GM12878 (cell line): ENCODE data around the gene KRTAP10-10. TPM values are rescaled to one million over a fixed set of nuclear protein-coding genes. Genes with fewer than 3 reads are reported as not detected.

Experiments
- ATAC-seq: fragments of 200-7000 bp; cut with Tn5 transposase; 3 replicates; pipeline ENCODE4 v1.9.1; 2020; ENCODE audit warnings: mild to moderate bottlenecking, moderate library complexity
- BruUV-seq: library from RNA; stranded (reverse); fragments of 400-500 nt; replicated peaks from 2 replicates; lab custom pipeline; 2021; lab: Mats Ljungman, UMichigan
- CTCF ChIA-PET: fragments of 300-600 bp; sonication (Branson Sonifier 250); formaldehyde crosslinking; extraction: SDS; loops from one replicate; lab custom pipeline; 2021; ENCODE audit warnings: inconsistent platforms; lab: Yijun Ruan, JAX
- POLR2A ChIA-PET: fragments of 350-600 bp; formaldehyde crosslinking; extraction: SDS; loops from one replicate; lab custom pipeline; 2021; ENCODE audit warnings: inconsistent platforms; lab: Charles Lee
- RAD21 ChIA-PET: fragments of 300-600 bp; sonication (Branson Sonifier 250); formaldehyde crosslinking; loops from one replicate; lab custom pipeline; 2023; ENCODE audit warnings: antibody characterized with exemption; ENCODE audit not compliant: unreplicated experiment; lab: Charles Lee
- SMC1A ChIA-PET: fragments of 300-600 bp; sonication (Branson Sonifier 250); formaldehyde crosslinking; loops from one replicate; lab custom pipeline; 2023; ENCODE audit not compliant: unreplicated experiment, uncharacterized antibody; lab: Charles Lee
- DNase-seq: peaks from one replicate; pipeline ENCODE4 v3.0.0-alpha.2; 2011; ENCODE audit warnings: low read depth, low spot score
- FAIRE-seq: peaks from 3 replicates; lab custom pipeline; 2011; peaks lifted over from hg19 to GRCh38; lab: Jason Lieb, UNC
- H2AFZ ChIP-seq: 2 replicates; pipeline ENCODE4 v1.6.0; 2011; ENCODE audit warnings: low read depth, low read length, control low read depth; ENCODE audit not compliant: control insufficient read depth
- H3K27ac ChIP-seq: 2 replicates; pipeline ENCODE4 v1.5.1; 2011; ENCODE audit warnings: control low read depth; ENCODE audit not compliant: control insufficient read depth, insufficient read depth
- H3K27me3 ChIP-seq, 2 experiments: replicated peaks in 1 of 2; 2 replicates each; pipeline versions ENCODE4 v1.6.0 to v1.6.1; 2011; ENCODE audit warnings: low read length in 1 of 2; ENCODE audit not compliant: control insufficient read depth in 2 of 2, insufficient read depth in 2 of 2
- H3K36me3 ChIP-seq, 2 experiments: 2 replicates each; pipeline ENCODE4 v1.5.1; 2011; ENCODE audit warnings: low read length in 1 of 2; ENCODE audit not compliant: control insufficient read depth in 2 of 2, insufficient read depth in 2 of 2
- H3K4me1 ChIP-seq: 2 replicates; pipeline ENCODE4 v1.6.1; 2011; ENCODE audit warnings: mild to moderate bottlenecking, low read length, moderate library complexity, mixed read lengths; ENCODE audit not compliant: control insufficient read depth, insufficient read depth
- H3K4me2 ChIP-seq: 2 replicates; pipeline ENCODE4 v1.6.0; 2011; ENCODE audit warnings: control low read depth; ENCODE audit not compliant: control insufficient read depth, insufficient read depth
- H3K4me3 ChIP-seq: fragments of 200-600 bp; sonication (generic); 2 replicates; pipeline ENCODE4 v1.5.1; 2016
- H3K79me2 ChIP-seq: 2 replicates; pipeline ENCODE4 v1.6.0; 2011; ENCODE audit warnings: low read length; ENCODE audit not compliant: control insufficient read depth, insufficient read depth
- H3K9ac ChIP-seq: 2 replicates; pipeline ENCODE4 v1.8.0; 2011; ENCODE audit warnings: low read length, control low read depth, mixed read lengths; ENCODE audit not compliant: control insufficient read depth, insufficient read depth
- H3K9me3 ChIP-seq: replicated peaks from 3 replicates; pipeline ENCODE4 v1.5.1; 2011; ENCODE audit warnings: mild to moderate bottlenecking, low read length; ENCODE audit not compliant: control insufficient read depth, insufficient read depth
- H4K20me1 ChIP-seq: 2 replicates; pipeline ENCODE4 v1.6.0; 2011; ENCODE audit not compliant: control insufficient read depth, insufficient read depth
- FOXM1 ChIP-seq: IDR thresholded peaks from 2 replicates; pipeline ENCODE4 v1.6.1; 2012; ENCODE audit warnings: low read depth, mild to moderate bottlenecking, inconsistent platforms, low read length, moderate library complexity
- JUNB ChIP-seq: IDR thresholded peaks from 2 replicates; pipeline ENCODE4 v1.6.1; 2016; ENCODE audit warnings: antibody characterized with exemption, mild to moderate bottlenecking
- PAX5 ChIP-seq: IDR thresholded peaks from 2 replicates; pipeline ENCODE4 v1.6.1; 2011; ENCODE audit warnings: low read depth, low read length, borderline replicate concordance
- POLR2AphosphoS5 ChIP-seq: IDR thresholded peaks from 2 replicates; pipeline ENCODE4 v1.6.1; 2011; ENCODE audit warnings: mild to moderate bottlenecking, low read length, inconsistent platforms
- RB1 ChIP-seq: fragments of 450-650 bp; formaldehyde crosslinking; IDR thresholded peaks from 2 replicates; pipeline ENCODE4 v1.6.1; 2017; ENCODE audit warnings: mild to moderate bottlenecking, borderline replicate concordance
- SPI1 ChIP-seq: IDR thresholded peaks from 2 replicates; pipeline ENCODE4 v1.6.1; 2011; ENCODE audit warnings: low read depth, mild to moderate bottlenecking, low read length, moderate library complexity, borderline replicate concordance; ENCODE audit not compliant: insufficient read depth
- YY1 ChIP-seq: IDR thresholded peaks from 2 replicates; pipeline ENCODE4 v1.6.1; 2011; ENCODE audit warnings: low read depth, mild to moderate bottlenecking, low read length
- WGBS: methylation state at CpG from one replicate; pipeline ENCODE4 v1.1.6; 2016; ENCODE audit warnings: low lambda C conversion rate; ENCODE audit not compliant: insufficient replicate concordance, insufficient coverage; ENCODE audit errors: missing lambda C conversion rate; 5-methylcytosine and 5-hydroxymethylcytosine counted together
- in situ Hi-C: fragments of 300-500 bp; cut with MboI; formaldehyde crosslinking; loops from 9 replicates; pipeline ENCODE4 v1.14.3; 2018; ENCODE audit warnings: mixed read lengths
- intact Hi-C: fragments of 100-400 bp; cut with micrococcal nuclease; formaldehyde crosslinking; loops from one replicate; pipeline ENCODE4 v1.14.2; 2022; ENCODE audit not compliant: unreplicated experiment
- polyA plus RNA-seq, 11 experiments: library from polyadenylated mRNA; depleted of rRNA in 4 of 11; unstranded in 6 of 11; stranded (reverse) in 5 of 11; fragments of >200 nt; fragmentation: Nextera tagmentation in 4 of 11; fragmentation: Illumina TruSeq in 1 of 11; extraction: Ambion mirVana in 4 of 11; extraction: Trizol in 1 of 11; gene quantifications; 1 replicate in 1 of 11; 2 replicates in 10 of 11; pipeline versions ENCODE4 v1.2.1 to v1.2.3, GENCODE V29; 2011 to 2016; ENCODE audit warnings: inconsistent platforms in 2 of 11, missing spikeins in 2 of 11, low read depth in 1 of 11
- total RNA-seq, 4 experiments: library from RNA; depleted of rRNA in 3 of 4; stranded (reverse); fragments of >200 nt in 3 of 4; fragmentation: Illumina TruSeq in 1 of 4; extraction: Trizol in 1 of 4; gene quantifications; 2 replicates each; pipeline versions ENCODE4 v1.2.1 to v1.2.3, GENCODE V29; 2013 to 2021
- TF ChIP-seq, protein P1 (sequence below): fragments of 450-650 bp; IDR thresholded peaks from 2 replicates; pipeline ENCODE4 v1.6.1; 2018; ENCODE audit warnings: borderline replicate concordance, mild to moderate bottlenecking; ENCODE audit not compliant: partially characterized antibody
- TF ChIP-seq, protein P2 (sequence below): IDR thresholded peaks from 2 replicates; pipeline ENCODE4 v1.6.1; 2011; ENCODE audit warnings: borderline replicate concordance, low read depth, mild to moderate bottlenecking, moderate library complexity, mixed read lengths, low read length; ENCODE audit not compliant: insufficient read depth; ENCODE audit errors: extremely low read length
- TF ChIP-seq, protein P3 (sequence below), 3 experiments: IDR thresholded peaks in 2 of 3; conservative IDR thresholded peaks in 1 of 3; 2 replicates each; pipeline ENCODE4 v1.5.1; 2011; ENCODE audit warnings: low read depth in 3 of 3, low read length in 3 of 3, mild to moderate bottlenecking in 3 of 3, control low read depth in 2 of 3, moderate library complexity in 2 of 3, inconsistent platforms in 1 of 3, mixed read lengths in 1 of 3; ENCODE audit not compliant: control insufficient read depth in 2 of 3, insufficient read depth in 1 of 3; ENCODE audit errors: extremely low read depth in 1 of 3
- TF ChIP-seq, protein P4 (sequence below): IDR thresholded peaks from 2 replicates; pipeline ENCODE4 v1.6.1; 2011; ENCODE audit warnings: mild to moderate bottlenecking, low read depth, low read length, moderate library complexity; ENCODE audit not compliant: insufficient replicate concordance

The KRTAP10-10 gene
- total and polyA plus RNA-seq, 10 of the 15 experiments (the other 5 are each of a cell fraction or from before 2014, with no cell fraction given): not detected

DNA sequence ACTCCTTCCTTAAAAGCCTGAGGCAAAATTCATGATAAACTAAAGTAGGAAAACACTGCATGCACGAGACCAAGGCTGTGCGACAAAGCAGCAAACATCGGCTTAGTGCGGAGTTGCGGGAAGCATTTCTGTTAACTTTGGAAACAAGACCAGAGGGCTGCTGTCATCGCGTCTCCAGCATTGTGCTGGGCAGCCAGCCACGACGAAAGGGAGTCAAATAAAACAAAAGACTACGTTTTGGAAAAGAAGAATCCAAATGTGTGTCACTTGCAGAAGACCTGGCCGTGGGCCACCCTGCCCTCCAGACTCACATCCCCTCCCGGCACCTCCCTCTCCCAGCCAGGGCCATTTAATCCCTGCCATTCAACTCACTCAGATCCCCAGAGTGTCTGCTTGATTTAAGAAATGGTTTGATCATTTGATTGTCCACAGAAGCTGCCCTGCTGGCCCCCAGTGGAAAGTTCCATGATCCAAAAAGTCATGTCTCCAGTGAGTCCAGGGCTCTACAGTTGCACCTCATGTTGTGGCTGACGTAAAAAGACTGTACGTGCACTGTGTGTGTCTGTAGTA is 6.7 kb downstream of the KRTAP10-10 start:
- no TSS peak for BruUV-seq
- H3K4me3 ChIP-seq: no peak overlapping the region

More for the DNA sequence above, 6.7 kb downstream of the KRTAP10-10 start:
- ChIA-PET POLR2A (no interaction called here), CTCF (no interaction called here), RAD21 (no interaction called here), SMC1A (no interaction called here)
- Histone ChIP-seq H4K20me1 (no peaks in the 10 kb centered on the region), H2AFZ (no peak overlapping the region), H3K27me3 (no peaks in the 10 kb centered on the region), H3K27ac (no peak overlapping the region), H3K9me3 (peaks cover 1% of the 10 kb centered on the region; the same call in 1 of the 3 replicates), H3K9ac (no peak overlapping the region), H3K36me3 (no peaks in the 10 kb centered on the region), H3K4me1 (no peaks in the 10 kb centered on the region), H3K4me2 (no peak overlapping the region), H3K79me2 (no peaks in the 10 kb centered on the region)
- intact Hi-C loops: no loop called here
- WGBS: 57% methylated on average over 13 of the region's 14 CpGs
- DNase-seq: no peak
- no peak for FAIRE-seq
- TF ChIP-seq FOXM1 (no peak), PAX5 (no peak), JUNB (no peak), RB1 (no peak), POLR2AphosphoS5 (no peak), SPI1 (no peak), YY1 (no peak)
- TF ChIP-seq, protein P1, sequence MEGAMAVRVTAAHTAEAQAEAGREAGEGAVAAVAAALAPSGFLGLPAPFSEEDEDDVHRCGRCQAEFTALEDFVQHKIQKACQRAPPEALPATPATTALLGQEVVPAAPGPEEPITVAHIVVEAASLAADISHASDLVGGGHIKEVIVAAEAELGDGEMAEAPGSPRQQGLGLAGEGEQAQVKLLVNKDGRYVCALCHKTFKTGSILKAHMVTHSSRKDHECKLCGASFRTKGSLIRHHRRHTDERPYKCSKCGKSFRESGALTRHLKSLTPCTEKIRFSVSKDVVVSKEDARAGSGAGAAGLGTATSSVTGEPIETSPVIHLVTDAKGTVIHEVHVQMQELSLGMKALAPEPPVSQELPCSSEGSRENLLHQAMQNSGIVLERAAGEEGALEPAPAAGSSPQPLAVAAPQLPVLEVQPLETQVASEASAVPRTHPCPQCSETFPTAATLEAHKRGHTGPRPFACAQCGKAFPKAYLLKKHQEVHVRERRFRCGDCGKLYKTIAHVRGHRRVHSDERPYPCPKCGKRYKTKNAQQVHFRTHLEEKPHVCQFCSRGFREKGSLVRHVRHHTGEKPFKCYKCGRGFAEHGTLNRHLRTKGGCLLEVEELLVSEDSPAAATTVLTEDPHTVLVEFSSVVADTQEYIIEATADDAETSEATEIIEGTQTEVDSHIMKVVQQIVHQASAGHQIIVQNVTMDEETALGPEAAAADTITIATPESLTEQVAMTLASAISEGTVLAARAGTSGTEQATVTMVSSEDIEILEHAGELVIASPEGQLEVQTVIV: no peak
- TF ChIP-seq, protein P2, sequence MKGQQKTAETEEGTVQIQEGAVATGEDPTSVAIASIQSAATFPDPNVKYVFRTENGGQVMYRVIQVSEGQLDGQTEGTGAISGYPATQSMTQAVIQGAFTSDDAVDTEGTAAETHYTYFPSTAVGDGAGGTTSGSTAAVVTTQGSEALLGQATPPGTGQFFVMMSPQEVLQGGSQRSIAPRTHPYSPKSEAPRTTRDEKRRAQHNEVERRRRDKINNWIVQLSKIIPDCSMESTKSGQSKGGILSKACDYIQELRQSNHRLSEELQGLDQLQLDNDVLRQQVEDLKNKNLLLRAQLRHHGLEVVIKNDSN: no peak
- TF ChIP-seq, protein P3, sequence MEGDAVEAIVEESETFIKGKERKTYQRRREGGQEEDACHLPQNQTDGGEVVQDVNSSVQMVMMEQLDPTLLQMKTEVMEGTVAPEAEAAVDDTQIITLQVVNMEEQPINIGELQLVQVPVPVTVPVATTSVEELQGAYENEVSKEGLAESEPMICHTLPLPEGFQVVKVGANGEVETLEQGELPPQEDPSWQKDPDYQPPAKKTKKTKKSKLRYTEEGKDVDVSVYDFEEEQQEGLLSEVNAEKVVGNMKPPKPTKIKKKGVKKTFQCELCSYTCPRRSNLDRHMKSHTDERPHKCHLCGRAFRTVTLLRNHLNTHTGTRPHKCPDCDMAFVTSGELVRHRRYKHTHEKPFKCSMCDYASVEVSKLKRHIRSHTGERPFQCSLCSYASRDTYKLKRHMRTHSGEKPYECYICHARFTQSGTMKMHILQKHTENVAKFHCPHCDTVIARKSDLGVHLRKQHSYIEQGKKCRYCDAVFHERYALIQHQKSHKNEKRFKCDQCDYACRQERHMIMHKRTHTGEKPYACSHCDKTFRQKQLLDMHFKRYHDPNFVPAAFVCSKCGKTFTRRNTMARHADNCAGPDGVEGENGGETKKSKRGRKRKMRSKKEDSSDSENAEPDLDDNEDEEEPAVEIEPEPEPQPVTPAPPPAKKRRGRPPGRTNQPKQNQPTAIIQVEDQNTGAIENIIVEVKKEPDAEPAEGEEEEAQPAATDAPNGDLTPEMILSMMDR (IDR thresholded peaks at IDR 0.05 in 2 of 3, conservative IDR thresholded peaks at IDR 0.05 in 1 of 3; ENCODE audit: control insufficient read depth in 2 of 3, extremely low read depth in 1 of 3, insufficient read depth in 1 of 3, low read depth in 3 of 3, low read length in 3 of 3): no peak
- TF ChIP-seq, protein P4, sequence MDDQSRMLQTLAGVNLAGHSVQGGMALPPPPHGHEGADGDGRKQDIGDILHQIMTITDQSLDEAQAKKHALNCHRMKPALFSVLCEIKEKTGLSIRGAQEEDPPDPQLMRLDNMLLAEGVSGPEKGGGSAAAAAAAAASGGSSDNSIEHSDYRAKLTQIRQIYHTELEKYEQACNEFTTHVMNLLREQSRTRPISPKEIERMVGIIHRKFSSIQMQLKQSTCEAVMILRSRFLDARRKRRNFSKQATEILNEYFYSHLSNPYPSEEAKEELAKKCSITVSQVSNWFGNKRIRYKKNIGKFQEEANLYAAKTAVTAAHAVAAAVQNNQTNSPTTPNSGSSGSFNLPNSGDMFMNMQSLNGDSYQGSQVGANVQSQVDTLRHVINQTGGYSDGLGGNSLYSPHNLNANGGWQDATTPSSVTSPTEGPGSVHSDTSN: no peak
- no peak for ATAC-seq
- in situ Hi-C loops: no loop called here
